ENCODE data around the gene HM13. TPM values are rescaled to one million over a fixed set of nuclear protein-coding genes. Genes with fewer than 3 reads are reported as not detected.
A peak's percentile ranks its signal among the peaks of the same experiment; 100 is the strongest.

The HM13 gene
- total and polyA plus RNA-seq, 9 donors, result 30.2 to 158 (median 97.3) TPM

DNA sequence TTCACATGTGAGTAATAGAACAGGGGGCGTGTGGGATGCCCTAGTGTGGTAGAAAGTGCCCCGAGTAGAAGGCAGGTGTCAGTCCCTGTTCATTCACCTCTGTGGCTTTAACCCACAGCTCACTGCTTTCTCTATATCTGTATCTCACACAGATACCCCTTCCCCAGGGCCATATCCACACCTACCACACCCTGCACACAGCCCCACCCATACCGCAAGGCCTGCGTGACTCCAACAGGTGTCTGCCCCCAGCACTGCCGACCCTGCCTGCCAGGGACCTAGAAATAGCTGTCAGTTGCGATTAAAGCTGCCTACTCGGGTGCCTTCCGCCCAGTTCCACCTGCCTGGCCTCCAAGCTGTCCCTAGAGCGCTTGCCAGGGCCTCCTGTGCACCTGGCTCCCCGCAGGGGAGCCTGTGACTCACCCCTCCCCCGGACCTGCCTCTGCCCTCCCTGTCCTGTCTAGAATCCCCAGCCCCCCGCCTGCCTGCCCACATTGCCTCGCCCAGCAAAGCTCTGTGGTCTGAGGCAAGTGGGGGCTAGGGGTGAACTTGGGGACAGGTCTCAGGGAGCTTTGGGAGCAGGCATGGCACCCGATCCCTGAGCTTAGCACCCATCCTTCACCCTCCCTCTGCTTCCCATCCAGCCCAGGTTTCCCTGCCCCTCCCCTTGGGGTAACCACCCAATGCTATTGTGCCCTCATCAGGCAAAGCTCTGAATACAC, 52.6 kb downstream of the HM13 start:
- no peak overlapping the region for H3K27ac ChIP-seq
- no peaks in the 10 kb centered on the region for H3K36me3 ChIP-seq
- WGBS, 3 donors, result 74 to 80% (median 80%) methylated on average over 14 of the region's 14 CpGs
- no peak for DNase-seq
- TF ChIP-seq POLR2A (IDR thresholded peaks at IDR 0.05), result no peak
- TF ChIP-seq CTCF (IDR thresholded peaks at IDR 0.05), result no peak
- TF ChIP-seq EP300 (IDR thresholded peaks at IDR 0.05), result no peak
- H3K27me3 ChIP-seq, result no peaks in the 10 kb centered on the region
- intact Hi-C loops (cut with DNase I), result loop anchor here in 2 of 4 donors (2.0 to 10.0 kb wide), 2 partner anchors 44 to 148 kb away; no protein-coding TSS in a partner anchor
- no peak overlapping the region for H3K4me3 ChIP-seq
- H3K4me1 ChIP-seq (ENCODE audit: insufficient read depth), result peaks cover 2% of the 10 kb centered on the region
- H3K9me3 ChIP-seq, result no peaks in the 10 kb centered on the region

DNA sequence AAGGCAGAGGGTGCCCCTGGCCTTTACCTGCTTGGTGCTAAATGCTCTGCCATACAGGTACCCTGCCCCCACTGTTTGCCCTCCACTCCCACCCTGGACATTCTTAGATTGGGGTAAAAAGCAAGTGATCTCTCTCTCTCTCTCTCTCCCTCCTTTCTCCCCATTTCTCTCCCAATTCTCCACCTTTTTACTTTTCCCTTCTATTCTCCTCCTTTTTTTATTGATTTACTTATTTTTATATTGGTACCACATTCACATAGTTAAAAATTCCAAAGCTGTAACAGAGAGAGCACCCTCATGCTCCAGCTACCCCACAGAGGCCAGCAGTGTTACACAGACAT, 53.1 kb downstream of the HM13 start:
- TF ChIP-seq EP300 (IDR thresholded peaks at IDR 0.05) (no peak), CTCF (IDR thresholded peaks at IDR 0.05) (no peak), POLR2A (IDR thresholded peaks at IDR 0.05) (no peak)
- intact Hi-C loops (cut with DNase I), result loop anchor here in 2 of 4 donors (2.0 to 10.0 kb wide), 2 partner anchors 43 to 147 kb away; no protein-coding TSS in a partner anchor
- Histone ChIP-seq H3K36me3 (no peaks in the 10 kb centered on the region), H3K27me3 (no peaks in the 10 kb centered on the region), H3K4me3 (no peak overlapping the region), H3K4me1 (ENCODE audit: insufficient read depth) (peaks cover 3% of the 10 kb centered on the region), H3K9me3 (no peaks in the 10 kb centered on the region), H3K27ac (no peak overlapping the region)
- DNase-seq, result no peak

DNA sequence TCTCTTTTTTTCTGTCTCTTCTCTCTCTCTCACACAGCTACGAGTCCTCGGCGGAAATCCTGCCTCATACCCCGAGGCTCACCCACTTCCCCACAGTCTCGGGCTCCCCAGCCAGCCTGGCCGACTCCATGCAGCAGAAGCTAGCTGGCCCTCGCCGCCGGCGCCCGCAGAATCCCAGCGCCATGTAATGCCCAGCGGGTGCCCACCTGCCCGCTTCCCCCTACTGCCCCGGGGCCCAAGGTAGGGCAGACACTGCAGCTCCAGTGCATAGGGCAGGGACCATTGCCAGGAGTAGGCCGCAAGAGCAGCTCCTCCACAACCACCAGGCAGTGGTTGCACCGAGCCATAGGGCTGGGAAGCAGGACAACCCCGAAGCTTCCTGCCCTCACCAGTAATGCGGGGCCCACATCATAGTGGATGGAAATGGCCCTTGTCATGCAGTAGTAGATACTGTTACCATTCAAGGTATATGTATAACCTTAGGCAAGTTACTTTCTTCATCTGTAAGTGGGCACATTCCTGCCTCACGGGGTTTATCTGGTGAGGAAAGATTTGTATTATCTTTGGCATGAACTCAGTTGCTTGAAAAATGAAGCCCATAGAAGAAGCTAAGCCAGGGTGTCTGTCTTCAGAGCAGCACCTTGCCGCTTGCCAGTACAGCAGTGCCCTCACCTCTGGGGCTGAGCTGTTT, 53.9 kb downstream of the HM13 start:
- no peak overlapping the region for H3K27ac ChIP-seq
- no peak for TF ChIP-seq EP300 (IDR thresholded peaks at IDR 0.05)
- no peak for TF ChIP-seq CTCF (IDR thresholded peaks at IDR 0.05)
- TF ChIP-seq POLR2A (IDR thresholded peaks at IDR 0.05), result no peak
- H3K4me1 ChIP-seq (ENCODE audit: insufficient read depth), result peaks cover 3% of the 10 kb centered on the region
- no peaks in the 10 kb centered on the region for H3K9me3 ChIP-seq
- no peak overlapping the region for H3K4me3 ChIP-seq
- intact Hi-C loops (cut with DNase I), result loop anchor here in 1 of 4 donors (2.0 to 10.0 kb wide), 2 partner anchors 45 to 147 kb away; no protein-coding TSS in a partner anchor
- 71 to 78% (median 73%) methylated on average over 21 of the region's 21 CpGs for WGBS, 3 donors
- DNase-seq, result no peak
- no peaks in the 10 kb centered on the region for H3K36me3 ChIP-seq
- no peaks in the 10 kb centered on the region for H3K27me3 ChIP-seq

- Histone ChIP-seq H3K4me1 (ENCODE audit: insufficient read depth) (peaks cover 3% of the 10 kb centered on the region), H3K27ac (peak overlapping the region in 1 of 2 donors; percentile 53), H3K9me3 (no peaks in the 10 kb centered on the region), H3K4me3 (no peak overlapping the region), H3K36me3 (no peaks in the 10 kb centered on the region), H3K27me3 (no peaks in the 10 kb centered on the region)
- DNase-seq, result no peak
- TF ChIP-seq POLR2A (IDR thresholded peaks at IDR 0.05), result no peak
- no peak for TF ChIP-seq CTCF (IDR thresholded peaks at IDR 0.05)
- no peak for TF ChIP-seq EP300 (IDR thresholded peaks at IDR 0.05)
- intact Hi-C loops (cut with DNase I), result loop anchor here in 1 of 4 donors (2.0 to 10.0 kb wide), 2 partner anchors 44 to 146 kb away; no protein-coding TSS in a partner anchor
- 71 to 77% (median 73%) methylated on average over 5 of the region's 5 CpGs for WGBS, 3 donors
Observed at GRCh38 chr20:31568773-31569162, 54.5 kb downstream of the HM13 start.

Data from ovary (tissue), 9 donors.